ENCODE data around the gene OR8B3.

The OR8B3 gene

DNA sequence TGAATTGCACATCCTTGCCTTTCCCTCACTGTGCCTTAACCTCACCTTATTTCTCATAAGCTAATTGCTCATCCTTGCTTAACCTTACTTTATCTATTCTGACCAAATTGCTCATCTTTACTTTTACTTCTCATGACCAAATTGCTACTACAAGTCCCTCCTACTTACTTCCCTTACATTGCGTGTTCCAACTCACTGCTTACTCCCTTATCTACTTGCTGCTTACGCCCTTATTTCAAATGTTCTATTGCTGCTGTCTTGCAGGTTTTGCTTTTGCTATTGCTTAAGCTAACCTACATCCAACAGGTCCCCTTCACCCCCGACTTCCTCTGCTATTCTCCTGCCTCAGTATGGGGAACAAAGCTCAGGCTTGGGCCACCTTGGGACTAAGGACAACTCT, 22.5 kb downstream of the OR8B3 start:
- H3K9ac ChIP-seq (ENCODE audit: low read length in 2 of 2) = no peak overlapping the region
- H3K4me3 ChIP-seq (ENCODE audit: low read length in 2 of 2) = no peak overlapping the region
- no peaks in the 10 kb centered on the region for H3K36me3 ChIP-seq (ENCODE audit: control insufficient read depth in 2 of 2, insufficient read depth in 2 of 2, low read length in 2 of 2)
- no peaks in the 10 kb centered on the region for H3K9me3 ChIP-seq (ENCODE audit: control insufficient read depth in 2 of 2, low read length in 2 of 2)
- H3K27me3 ChIP-seq (ENCODE audit: control insufficient read depth in 1 of 2, insufficient read depth in 2 of 2, low read length in 2 of 2) = no peaks in the 10 kb centered on the region
- H3K27ac ChIP-seq (ENCODE audit: low read length) = no peak overlapping the region
- no peaks in the 10 kb centered on the region for H3K4me1 ChIP-seq (ENCODE audit: control insufficient read depth, insufficient read depth, low read length)

DNA sequence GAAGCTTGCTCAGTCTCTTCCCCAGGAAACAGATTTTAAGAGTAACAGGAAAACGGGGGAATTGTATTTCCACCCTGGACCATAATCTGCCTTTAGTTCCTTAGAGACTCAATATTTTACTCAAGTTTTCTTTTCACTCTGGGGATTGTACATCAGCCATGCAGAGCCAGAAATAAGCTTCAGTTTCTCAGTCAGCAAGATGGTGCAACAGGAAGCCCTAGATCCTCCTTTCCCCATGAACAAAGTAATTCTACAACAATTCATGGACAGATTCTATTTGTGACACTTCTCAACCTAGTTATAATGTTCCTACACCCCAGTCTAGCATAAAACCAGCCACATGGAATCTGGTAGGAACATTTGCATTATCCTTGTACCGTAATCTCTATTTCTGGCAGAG, 39.3 kb downstream of the OR8B3 start:
- Histone ChIP-seq H3K36me3 (ENCODE audit: control insufficient read depth in 2 of 2, insufficient read depth in 2 of 2, low read length in 2 of 2) (no peaks in the 10 kb centered on the region), H3K4me3 (ENCODE audit: low read length in 2 of 2) (no peak overlapping the region), H3K9ac (ENCODE audit: low read length in 2 of 2) (no peak overlapping the region), H3K27ac (ENCODE audit: low read length) (no peak overlapping the region), H3K9me3 (ENCODE audit: control insufficient read depth in 2 of 2, low read length in 2 of 2) (no peaks in the 10 kb centered on the region), H3K27me3 (ENCODE audit: control insufficient read depth in 1 of 2, insufficient read depth in 2 of 2, low read length in 2 of 2) (no peaks in the 10 kb centered on the region), H3K4me1 (ENCODE audit: control insufficient read depth, insufficient read depth, low read length) (no peaks in the 10 kb centered on the region)

DNA sequence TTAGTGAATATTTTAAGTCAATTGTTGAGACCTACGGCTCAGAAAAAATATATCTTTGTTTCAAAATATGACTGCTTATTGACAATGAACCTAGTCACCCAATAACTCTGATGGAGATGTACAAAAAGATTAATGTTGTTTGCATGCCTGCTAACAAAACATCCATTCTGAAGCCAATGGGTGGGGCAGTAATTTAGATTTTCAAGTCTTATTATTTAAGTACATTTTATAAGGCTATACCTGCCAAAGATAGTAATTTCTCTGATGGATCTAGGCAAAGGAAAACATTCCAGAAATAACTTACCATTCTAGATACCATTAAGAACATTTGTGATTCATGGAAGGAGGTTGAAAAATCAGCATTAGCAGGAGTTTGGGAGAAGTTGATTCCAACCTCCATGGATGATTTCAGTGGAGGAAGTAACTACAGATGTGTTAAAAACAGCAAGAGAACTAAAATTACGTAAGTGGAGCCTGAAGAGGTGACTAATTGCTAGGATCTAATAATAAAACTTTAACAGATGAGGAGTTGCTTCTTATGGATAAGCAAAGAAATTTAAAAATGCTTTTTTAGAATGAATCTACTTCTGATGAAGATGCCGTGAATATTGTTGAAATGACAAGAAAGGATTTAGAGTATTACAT, 52.4 kb downstream of the OR8B3 start:
- H3K4me3 ChIP-seq (ENCODE audit: low read length in 2 of 2) = no peak overlapping the region
- H3K9me3 ChIP-seq (ENCODE audit: control insufficient read depth in 2 of 2, low read length in 2 of 2) = no peaks in the 10 kb centered on the region
- no peaks in the 10 kb centered on the region for H3K36me3 ChIP-seq (ENCODE audit: control insufficient read depth in 2 of 2, insufficient read depth in 2 of 2, low read length in 2 of 2)
- H3K27me3 ChIP-seq (ENCODE audit: control insufficient read depth in 1 of 2, insufficient read depth in 2 of 2, low read length in 2 of 2) = no peaks in the 10 kb centered on the region
- no peaks in the 10 kb centered on the region for H3K4me1 ChIP-seq (ENCODE audit: control insufficient read depth, insufficient read depth, low read length)
- no peak overlapping the region for H3K9ac ChIP-seq (ENCODE audit: low read length in 2 of 2)
- no peak overlapping the region for H3K27ac ChIP-seq (ENCODE audit: low read length)

Measured in stomach smooth muscle (tissue), 2 donors.